ENCODE measurements around the gene CDH2. TPM values are rescaled to one million over a fixed set of nuclear protein-coding genes. Genes with fewer than 3 reads are reported as not detected.

CDH2 gene
- polyA plus RNA-seq, 1 donor from 2014 or later: 199 TPM

GRCh38 chr18:28075501-28075900 lies 101.4 kb downstream of the CDH2 start:
- TF ChIP-seq POLR2AphosphoS5 (IDR thresholded peaks at IDR 0.05) (no peak), EZH2 (IDR thresholded peaks at IDR 0.05; ENCODE audit: borderline replicate concordance, insufficient read depth, low read length, poor library complexity, severe bottlenecking) (no peak), TAF1 (IDR thresholded peaks at IDR 0.05; ENCODE audit: low read depth) (no peak), MXI1 (conservative IDR thresholded peaks at IDR 0.05; ENCODE audit: poor library complexity, severe bottlenecking) (no peak), REST (IDR thresholded peaks at IDR 0.05; ENCODE audit: borderline replicate concordance) (no peak), EP300 (conservative IDR thresholded peaks at IDR 0.05; ENCODE audit: poor library complexity, severe bottlenecking) (no peak), SMC3 (conservative IDR thresholded peaks at IDR 0.05; ENCODE audit: poor library complexity) (no peak), RAD21 (conservative IDR thresholded peaks at IDR 0.05) (no peak)
- TF ChIP-seq, protein P1, sequence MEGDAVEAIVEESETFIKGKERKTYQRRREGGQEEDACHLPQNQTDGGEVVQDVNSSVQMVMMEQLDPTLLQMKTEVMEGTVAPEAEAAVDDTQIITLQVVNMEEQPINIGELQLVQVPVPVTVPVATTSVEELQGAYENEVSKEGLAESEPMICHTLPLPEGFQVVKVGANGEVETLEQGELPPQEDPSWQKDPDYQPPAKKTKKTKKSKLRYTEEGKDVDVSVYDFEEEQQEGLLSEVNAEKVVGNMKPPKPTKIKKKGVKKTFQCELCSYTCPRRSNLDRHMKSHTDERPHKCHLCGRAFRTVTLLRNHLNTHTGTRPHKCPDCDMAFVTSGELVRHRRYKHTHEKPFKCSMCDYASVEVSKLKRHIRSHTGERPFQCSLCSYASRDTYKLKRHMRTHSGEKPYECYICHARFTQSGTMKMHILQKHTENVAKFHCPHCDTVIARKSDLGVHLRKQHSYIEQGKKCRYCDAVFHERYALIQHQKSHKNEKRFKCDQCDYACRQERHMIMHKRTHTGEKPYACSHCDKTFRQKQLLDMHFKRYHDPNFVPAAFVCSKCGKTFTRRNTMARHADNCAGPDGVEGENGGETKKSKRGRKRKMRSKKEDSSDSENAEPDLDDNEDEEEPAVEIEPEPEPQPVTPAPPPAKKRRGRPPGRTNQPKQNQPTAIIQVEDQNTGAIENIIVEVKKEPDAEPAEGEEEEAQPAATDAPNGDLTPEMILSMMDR (IDR thresholded peaks at IDR 0.05; ENCODE audit: poor library complexity, severe bottlenecking): no peak
- Histone ChIP-seq H3K27me3 (ENCODE audit: insufficient read depth, low read depth, low read length) (no peaks in the 10 kb centered on the region), H3K27ac (ENCODE audit: low read length) (no peak overlapping the region), H3K36me3 (ENCODE audit: insufficient read depth, low read length) (no peaks in the 10 kb centered on the region), H3K4me2 (ENCODE audit: low read length) (no peak overlapping the region), H4K20me1 (ENCODE audit: insufficient read depth) (peaks cover 8% of the 10 kb centered on the region), H3K9me3 (ENCODE audit: low read length) (no peaks in the 10 kb centered on the region), H3K9ac (ENCODE audit: low read length) (no peak overlapping the region), H3K79me2 (replicated peaks; ENCODE audit: insufficient read depth, low read length) (peaks cover 97% of the 10 kb centered on the region), H3K9me2 (ENCODE audit: insufficient read depth, low read length) (no peaks in the 10 kb centered on the region), H3F3A (ENCODE audit: insufficient read depth, low read length, poor library complexity, severe bottlenecking) (no peaks in the 10 kb centered on the region), H3K4me3 (ENCODE audit: low read length) (no peak overlapping the region), H2AFZ (ENCODE audit: low read depth, low read length) (no peak overlapping the region)

DNA sequence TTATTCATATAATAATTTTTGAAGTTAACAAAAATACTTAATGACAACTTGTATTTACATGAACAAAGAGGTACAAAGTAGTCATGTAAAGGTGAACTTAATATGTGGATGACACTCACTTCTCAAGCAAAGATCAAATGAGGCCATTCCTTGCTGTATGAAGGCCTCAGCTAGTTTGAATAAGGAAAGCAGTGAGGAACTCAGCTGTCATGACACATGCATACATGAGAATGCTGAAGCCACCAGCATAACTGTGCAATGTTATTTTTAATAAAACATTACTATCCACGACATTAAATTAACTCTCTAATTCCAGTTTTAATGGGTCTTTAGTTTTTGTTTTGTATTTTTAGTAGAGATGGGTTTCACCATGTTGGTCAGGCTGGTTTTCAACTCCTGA lies 102.9 kb downstream of the CDH2 start:
- Histone ChIP-seq H2AFZ (ENCODE audit: low read depth, low read length) (no peak overlapping the region), H3K4me2 (ENCODE audit: low read length) (no peak overlapping the region), H3K9me3 (ENCODE audit: low read length) (no peaks in the 10 kb centered on the region), H3K36me3 (ENCODE audit: insufficient read depth, low read length) (no peaks in the 10 kb centered on the region), H4K20me1 (ENCODE audit: insufficient read depth) (no peaks in the 10 kb centered on the region), H3K4me3 (ENCODE audit: low read length) (no peak overlapping the region), H3K79me2 (replicated peaks; ENCODE audit: insufficient read depth, low read length) (peaks cover 97% of the 10 kb centered on the region), H3K27me3 (ENCODE audit: insufficient read depth, low read depth, low read length) (no peaks in the 10 kb centered on the region), H3K9ac (ENCODE audit: low read length) (no peak overlapping the region), H3K9me2 (ENCODE audit: insufficient read depth, low read length) (no peaks in the 10 kb centered on the region), H3K27ac (ENCODE audit: low read length) (no peak overlapping the region), H3F3A (ENCODE audit: insufficient read depth, low read length, poor library complexity, severe bottlenecking) (no peaks in the 10 kb centered on the region)
- no peak for TF ChIP-seq RAD21 (conservative IDR thresholded peaks at IDR 0.05)
- TF ChIP-seq EP300 (conservative IDR thresholded peaks at IDR 0.05; ENCODE audit: poor library complexity, severe bottlenecking): no peak
- TF ChIP-seq REST (IDR thresholded peaks at IDR 0.05; ENCODE audit: borderline replicate concordance): no peak
- TF ChIP-seq SMC3 (conservative IDR thresholded peaks at IDR 0.05; ENCODE audit: poor library complexity): no peak
- TF ChIP-seq POLR2AphosphoS5 (IDR thresholded peaks at IDR 0.05): no peak
- TF ChIP-seq MXI1 (conservative IDR thresholded peaks at IDR 0.05; ENCODE audit: poor library complexity, severe bottlenecking): no peak
- TF ChIP-seq, protein P1 (IDR thresholded peaks at IDR 0.05; ENCODE audit: poor library complexity, severe bottlenecking): no peak
- no peak for TF ChIP-seq EZH2 (IDR thresholded peaks at IDR 0.05; ENCODE audit: borderline replicate concordance, insufficient read depth, low read length, poor library complexity, severe bottlenecking)
- TF ChIP-seq TAF1 (IDR thresholded peaks at IDR 0.05; ENCODE audit: low read depth): no peak
